Measurements from ENCODE around the gene ZBTB9.

Gene ZBTB9

GRCh38 chr6:33441457-33441856, 12.9 kb upstream of the ZBTB9 start:
- peaks cover 90% of the 10 kb centered on the region for H3K36me3 ChIP-seq (ENCODE audit: control insufficient read depth, insufficient read depth, low read length)
- H3K27me3 ChIP-seq (ENCODE audit: control insufficient read depth, insufficient read depth, low read length): no peaks in the 10 kb centered on the region
- H3K4me1 ChIP-seq (ENCODE audit: control insufficient read depth, insufficient read depth, low read length): no peaks in the 10 kb centered on the region
- H3K4me3 ChIP-seq (ENCODE audit: low read depth, low read length): no peak overlapping the region
- H3K9ac ChIP-seq (ENCODE audit: low read depth, low read length): no peak overlapping the region
- H3K9me3 ChIP-seq (ENCODE audit: control insufficient read depth, insufficient read depth, low read length): no peaks in the 10 kb centered on the region

GRCh38 chr6:33442283-33442682, 12.1 kb upstream of the ZBTB9 start:
- Histone ChIP-seq H3K4me1 (ENCODE audit: control insufficient read depth, insufficient read depth, low read length) (no peaks in the 10 kb centered on the region), H3K27me3 (ENCODE audit: control insufficient read depth, insufficient read depth, low read length) (no peaks in the 10 kb centered on the region), H3K9me3 (ENCODE audit: control insufficient read depth, insufficient read depth, low read length) (no peaks in the 10 kb centered on the region), H3K9ac (ENCODE audit: low read depth, low read length) (no peak overlapping the region), H3K36me3 (ENCODE audit: control insufficient read depth, insufficient read depth, low read length) (peaks cover 90% of the 10 kb centered on the region), H3K4me3 (ENCODE audit: low read depth, low read length) (no peak overlapping the region)

- H3K27me3 ChIP-seq (ENCODE audit: control insufficient read depth, insufficient read depth, low read length): no peaks in the 10 kb centered on the region
- H3K4me3 ChIP-seq (ENCODE audit: low read depth, low read length): no peak overlapping the region
- no peaks in the 10 kb centered on the region for H3K4me1 ChIP-seq (ENCODE audit: control insufficient read depth, insufficient read depth, low read length)
- H3K9me3 ChIP-seq (ENCODE audit: control insufficient read depth, insufficient read depth, low read length): no peaks in the 10 kb centered on the region
- H3K9ac ChIP-seq (ENCODE audit: low read depth, low read length): no peak overlapping the region
- H3K36me3 ChIP-seq (ENCODE audit: control insufficient read depth, insufficient read depth, low read length): peaks cover 90% of the 10 kb centered on the region
Observed at GRCh38 chr6:33443025-33443424, 11.4 kb upstream of the ZBTB9 start.

- Histone ChIP-seq H3K36me3 (ENCODE audit: control insufficient read depth, insufficient read depth, low read length) (peaks cover 89% of the 10 kb centered on the region), H3K4me3 (ENCODE audit: low read depth, low read length) (no peak overlapping the region), H3K9me3 (ENCODE audit: control insufficient read depth, insufficient read depth, low read length) (no peaks in the 10 kb centered on the region), H3K9ac (ENCODE audit: low read depth, low read length) (no peak overlapping the region), H3K4me1 (ENCODE audit: control insufficient read depth, insufficient read depth, low read length) (no peaks in the 10 kb centered on the region), H3K27me3 (ENCODE audit: control insufficient read depth, insufficient read depth, low read length) (no peaks in the 10 kb centered on the region)
Observed at GRCh38 chr6:33443619-33444504, 10.5 kb upstream of the ZBTB9 start.

- Histone ChIP-seq H3K27me3 (ENCODE audit: control insufficient read depth, insufficient read depth, low read length) (no peaks in the 10 kb centered on the region), H3K4me3 (ENCODE audit: low read depth, low read length) (no peak overlapping the region), H3K36me3 (ENCODE audit: control insufficient read depth, insufficient read depth, low read length) (peaks cover 89% of the 10 kb centered on the region), H3K9ac (ENCODE audit: low read depth, low read length) (no peak overlapping the region), H3K9me3 (ENCODE audit: control insufficient read depth, insufficient read depth, low read length) (no peaks in the 10 kb centered on the region), H3K4me1 (ENCODE audit: control insufficient read depth, insufficient read depth, low read length) (no peaks in the 10 kb centered on the region)
Observed at GRCh38 chr6:33445119-33445603, 9.2 kb upstream of the ZBTB9 start.

GRCh38 chr6:33446356-33446755, 8.0 kb upstream of the ZBTB9 start:
- peaks cover 83% of the 10 kb centered on the region for H3K36me3 ChIP-seq (ENCODE audit: control insufficient read depth, insufficient read depth, low read length)
- no peaks in the 10 kb centered on the region for H3K4me1 ChIP-seq (ENCODE audit: control insufficient read depth, insufficient read depth, low read length)

GRCh38 chr6:33450434-33450833, 3.9 kb upstream of the ZBTB9 start:
- H3K4me3 ChIP-seq (ENCODE audit: low read depth, low read length): no peak overlapping the region
- H3K27me3 ChIP-seq (ENCODE audit: control insufficient read depth, insufficient read depth, low read length): no peaks in the 10 kb centered on the region
- H3K9ac ChIP-seq (ENCODE audit: low read depth, low read length): no peak overlapping the region
- H3K9me3 ChIP-seq (ENCODE audit: control insufficient read depth, insufficient read depth, low read length): no peaks in the 10 kb centered on the region
- H3K4me1 ChIP-seq (ENCODE audit: control insufficient read depth, insufficient read depth, low read length): peaks cover 2% of the 10 kb centered on the region
- H3K36me3 ChIP-seq (ENCODE audit: control insufficient read depth, insufficient read depth, low read length): peaks cover 49% of the 10 kb centered on the region

More at GRCh38 chr6:33446356-33446755, 8.0 kb upstream of the ZBTB9 start:
- H3K9me3 ChIP-seq (ENCODE audit: control insufficient read depth, insufficient read depth, low read length): no peaks in the 10 kb centered on the region
- H3K27me3 ChIP-seq (ENCODE audit: control insufficient read depth, insufficient read depth, low read length): no peaks in the 10 kb centered on the region
- no peak overlapping the region for H3K9ac ChIP-seq (ENCODE audit: low read depth, low read length)
- H3K4me3 ChIP-seq (ENCODE audit: low read depth, low read length): no peak overlapping the region

- H3K36me3 ChIP-seq (ENCODE audit: control insufficient read depth, insufficient read depth, low read length): peaks cover 47% of the 10 kb centered on the region
- H3K27me3 ChIP-seq (ENCODE audit: control insufficient read depth, insufficient read depth, low read length): no peaks in the 10 kb centered on the region
- H3K9ac ChIP-seq (ENCODE audit: low read depth, low read length): no peak overlapping the region
- H3K4me3 ChIP-seq (ENCODE audit: low read depth, low read length): no peak overlapping the region
- H3K4me1 ChIP-seq (ENCODE audit: control insufficient read depth, insufficient read depth, low read length): peaks cover 2% of the 10 kb centered on the region
- no peaks in the 10 kb centered on the region for H3K9me3 ChIP-seq (ENCODE audit: control insufficient read depth, insufficient read depth, low read length)
Observed at GRCh38 chr6:33451606-33452005, 2.8 kb upstream of the ZBTB9 start.

- Histone ChIP-seq H3K27me3 (ENCODE audit: control insufficient read depth, insufficient read depth, low read length) (no peaks in the 10 kb centered on the region), H3K4me1 (ENCODE audit: control insufficient read depth, insufficient read depth, low read length) (peaks cover 2% of the 10 kb centered on the region), H3K9me3 (ENCODE audit: control insufficient read depth, insufficient read depth, low read length) (no peaks in the 10 kb centered on the region), H3K9ac (ENCODE audit: low read depth, low read length) (no peak overlapping the region), H3K4me3 (ENCODE audit: low read depth, low read length) (no peak overlapping the region), H3K36me3 (ENCODE audit: control insufficient read depth, insufficient read depth, low read length) (peaks cover 39% of the 10 kb centered on the region)
Observed at GRCh38 chr6:33452496-33452895, 1.9 kb upstream of the ZBTB9 start.

GRCh38 chr6:33453393-33454008, 875 bp upstream of the ZBTB9 start:
- H3K9ac ChIP-seq (ENCODE audit: low read depth, low read length): no peak overlapping the region
- H3K27me3 ChIP-seq (ENCODE audit: control insufficient read depth, insufficient read depth, low read length): no peaks in the 10 kb centered on the region
- peaks cover 29% of the 10 kb centered on the region for H3K36me3 ChIP-seq (ENCODE audit: control insufficient read depth, insufficient read depth, low read length)
- no peaks in the 10 kb centered on the region for H3K9me3 ChIP-seq (ENCODE audit: control insufficient read depth, insufficient read depth, low read length)
- peak overlapping the region; percentile 80 for H3K4me3 ChIP-seq (ENCODE audit: low read depth, low read length)
- peaks cover 2% of the 10 kb centered on the region for H3K4me1 ChIP-seq (ENCODE audit: control insufficient read depth, insufficient read depth, low read length)

GRCh38 chr6:33455051-33455450, 675 bp downstream of the ZBTB9 start:
- Histone ChIP-seq H3K4me1 (ENCODE audit: control insufficient read depth, insufficient read depth, low read length) (peaks cover 2% of the 10 kb centered on the region), H3K27me3 (ENCODE audit: control insufficient read depth, insufficient read depth, low read length) (peaks cover 2% of the 10 kb centered on the region), H3K4me3 (ENCODE audit: low read depth, low read length) (peak overlapping the region; percentile 80), H3K9me3 (ENCODE audit: control insufficient read depth, insufficient read depth, low read length) (no peaks in the 10 kb centered on the region), H3K9ac (ENCODE audit: low read depth, low read length) (peak overlapping the region; percentile 74), H3K36me3 (ENCODE audit: control insufficient read depth, insufficient read depth, low read length) (peaks cover 19% of the 10 kb centered on the region)

- Histone ChIP-seq H3K4me3 (ENCODE audit: low read depth, low read length) (no peak overlapping the region), H3K36me3 (ENCODE audit: control insufficient read depth, insufficient read depth, low read length) (peaks cover 12% of the 10 kb centered on the region), H3K4me1 (ENCODE audit: control insufficient read depth, insufficient read depth, low read length) (peaks cover 2% of the 10 kb centered on the region), H3K9ac (ENCODE audit: low read depth, low read length) (no peak overlapping the region), H3K27me3 (ENCODE audit: control insufficient read depth, insufficient read depth, low read length) (peaks cover 2% of the 10 kb centered on the region), H3K9me3 (ENCODE audit: control insufficient read depth, insufficient read depth, low read length) (no peaks in the 10 kb centered on the region)
Observed at GRCh38 chr6:33456156-33456555, 1.8 kb downstream of the ZBTB9 start.

Measured in iPS-15b (cell line).